Esophagus muscularis mucosa (tissue), 4 donors: ENCODE data around the gene EXOC6B.

Experiments used
- EP300 ChIP-seq: sonication (generic); formaldehyde crosslinking; IDR thresholded peaks from one replicate; pipeline ENCODE4 v1.6.1; 2017; ENCODE audit warnings: antibody characterized with exemption
- POLR2A ChIP-seq: fragments of 450-650 bp; IDR thresholded peaks from one replicate; pipeline ENCODE4 v1.6.1; 2017; ENCODE audit warnings: antibody characterized with exemption, moderate library complexity, mild to moderate bottlenecking, low read depth
- POLR2AphosphoS5 ChIP-seq, 2 donors: sonication (generic); formaldehyde crosslinking; IDR thresholded peaks; one replicate each; pipeline ENCODE4 v1.6.1; 2017; ENCODE audit warnings: antibody characterized with exemption in 2 of 2
- TF ChIP-seq, protein P1 (sequence below), 3 experiments: fragments of 200-600 bp in 2 of 3; fragments of 450-650 bp in 1 of 3; sonication (generic) in 2 of 3; IDR thresholded peaks; one replicate each; pipeline ENCODE4 v1.5.1; 2017 to 2019; ENCODE audit warnings: antibody characterized with exemption in 3 of 3, mild to moderate bottlenecking in 2 of 3, moderate library complexity in 1 of 3

DNA sequence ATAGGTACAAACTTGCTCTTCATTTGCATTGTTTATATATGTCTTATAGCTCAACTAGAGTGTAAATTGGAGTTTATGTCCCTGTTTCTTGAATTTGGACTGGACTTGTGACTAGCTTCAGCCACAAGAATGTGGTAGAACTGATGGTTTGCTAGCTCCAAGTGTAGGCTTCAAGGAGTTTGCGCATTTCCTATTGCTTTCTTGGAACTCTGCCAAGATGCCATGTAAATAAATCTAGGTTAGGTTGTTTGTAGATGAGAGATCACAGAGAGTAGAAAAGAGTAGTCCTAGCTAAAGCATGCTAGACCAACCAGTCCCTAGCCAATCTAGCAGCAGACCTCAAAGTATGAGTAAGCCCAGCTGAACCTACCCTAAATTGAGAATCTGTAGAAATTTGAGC, 495.2 kb downstream of the EXOC6B start:
- TF ChIP-seq, protein P1, sequence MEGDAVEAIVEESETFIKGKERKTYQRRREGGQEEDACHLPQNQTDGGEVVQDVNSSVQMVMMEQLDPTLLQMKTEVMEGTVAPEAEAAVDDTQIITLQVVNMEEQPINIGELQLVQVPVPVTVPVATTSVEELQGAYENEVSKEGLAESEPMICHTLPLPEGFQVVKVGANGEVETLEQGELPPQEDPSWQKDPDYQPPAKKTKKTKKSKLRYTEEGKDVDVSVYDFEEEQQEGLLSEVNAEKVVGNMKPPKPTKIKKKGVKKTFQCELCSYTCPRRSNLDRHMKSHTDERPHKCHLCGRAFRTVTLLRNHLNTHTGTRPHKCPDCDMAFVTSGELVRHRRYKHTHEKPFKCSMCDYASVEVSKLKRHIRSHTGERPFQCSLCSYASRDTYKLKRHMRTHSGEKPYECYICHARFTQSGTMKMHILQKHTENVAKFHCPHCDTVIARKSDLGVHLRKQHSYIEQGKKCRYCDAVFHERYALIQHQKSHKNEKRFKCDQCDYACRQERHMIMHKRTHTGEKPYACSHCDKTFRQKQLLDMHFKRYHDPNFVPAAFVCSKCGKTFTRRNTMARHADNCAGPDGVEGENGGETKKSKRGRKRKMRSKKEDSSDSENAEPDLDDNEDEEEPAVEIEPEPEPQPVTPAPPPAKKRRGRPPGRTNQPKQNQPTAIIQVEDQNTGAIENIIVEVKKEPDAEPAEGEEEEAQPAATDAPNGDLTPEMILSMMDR (IDR thresholded peaks at IDR 0.05): no peak
- no peak for TF ChIP-seq POLR2A
- TF ChIP-seq POLR2AphosphoS5 (IDR thresholded peaks at IDR 0.05): no peak
- TF ChIP-seq EP300: no peak
